ENCODE results near the gene RPL29.

Gene RPL29

DNA sequence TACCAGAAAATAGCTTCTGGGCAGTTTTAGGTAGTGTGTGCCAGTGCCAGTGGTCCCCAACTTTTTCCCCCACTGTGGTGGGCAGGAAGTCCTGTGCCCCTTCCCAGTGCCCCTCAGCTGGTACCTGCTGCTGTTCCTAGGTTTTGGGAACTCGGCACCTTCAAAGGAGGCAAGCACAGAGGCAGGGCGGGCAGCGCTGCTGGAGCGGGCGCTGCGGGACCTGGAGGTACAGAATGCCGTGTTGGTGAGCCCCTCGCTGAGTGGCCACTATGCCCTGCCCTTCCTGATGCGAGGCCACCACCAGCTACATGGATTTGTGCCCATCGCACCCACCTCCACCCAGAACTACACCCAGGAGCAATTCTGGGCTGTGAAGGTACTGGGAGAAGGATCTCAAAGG lies 15.4 kb downstream of the RPL29 start:
- DNase-seq = no peak

DNA sequence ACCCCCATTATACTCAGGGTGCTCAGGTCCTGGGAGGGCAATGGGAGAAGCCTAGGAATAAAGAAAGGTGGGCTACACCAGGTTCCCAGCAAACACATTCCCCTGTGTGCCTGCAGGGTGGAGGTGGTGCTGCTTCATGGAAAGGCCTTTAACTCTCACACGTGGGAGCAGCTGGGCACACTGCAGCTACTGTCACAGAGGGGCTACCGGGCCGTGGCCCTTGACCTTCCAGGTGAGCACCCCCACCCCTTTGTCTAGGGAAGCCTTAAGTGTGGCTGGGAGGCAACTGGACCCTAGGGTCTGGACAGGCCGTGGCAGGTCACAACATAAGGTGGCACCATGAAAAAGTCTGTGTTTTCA lies 17.6 kb downstream of the RPL29 start:
- DNase-seq = no peak

DNA sequence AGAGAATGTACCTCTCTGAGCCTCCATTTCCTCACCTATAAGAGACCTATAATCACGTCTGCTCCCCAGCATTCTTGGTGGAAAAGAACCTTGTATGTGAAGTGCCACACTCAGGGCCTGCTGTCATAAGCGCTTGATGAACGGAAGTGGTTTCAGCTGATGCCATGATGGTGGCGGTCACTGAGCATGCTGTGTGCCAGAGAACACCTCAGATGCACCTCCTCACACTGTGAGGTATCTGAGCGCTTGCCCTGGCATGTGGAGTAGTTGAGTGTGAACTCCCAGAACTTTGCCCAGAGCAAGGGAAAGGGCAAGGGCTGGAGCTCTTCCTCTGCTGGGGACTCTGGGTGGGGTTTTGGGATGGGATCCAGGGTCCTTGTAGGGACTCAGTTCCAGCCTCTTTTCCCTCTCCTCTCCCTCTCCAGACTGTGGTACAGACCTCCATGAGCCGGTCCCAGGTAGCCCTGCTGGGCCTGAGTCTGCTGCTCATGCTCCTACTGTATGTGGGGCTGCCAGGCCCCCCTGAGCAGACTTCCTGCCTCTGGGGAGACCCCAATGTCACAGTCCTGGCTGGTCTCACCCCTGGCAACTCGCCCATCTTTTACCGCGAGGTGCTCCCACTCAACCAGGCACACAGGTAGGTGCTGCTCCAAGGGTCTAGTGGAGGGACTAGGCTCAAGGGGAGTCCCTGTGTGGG lies 18.1 kb downstream of the RPL29 start:
- DNase-seq = no peak

DNA sequence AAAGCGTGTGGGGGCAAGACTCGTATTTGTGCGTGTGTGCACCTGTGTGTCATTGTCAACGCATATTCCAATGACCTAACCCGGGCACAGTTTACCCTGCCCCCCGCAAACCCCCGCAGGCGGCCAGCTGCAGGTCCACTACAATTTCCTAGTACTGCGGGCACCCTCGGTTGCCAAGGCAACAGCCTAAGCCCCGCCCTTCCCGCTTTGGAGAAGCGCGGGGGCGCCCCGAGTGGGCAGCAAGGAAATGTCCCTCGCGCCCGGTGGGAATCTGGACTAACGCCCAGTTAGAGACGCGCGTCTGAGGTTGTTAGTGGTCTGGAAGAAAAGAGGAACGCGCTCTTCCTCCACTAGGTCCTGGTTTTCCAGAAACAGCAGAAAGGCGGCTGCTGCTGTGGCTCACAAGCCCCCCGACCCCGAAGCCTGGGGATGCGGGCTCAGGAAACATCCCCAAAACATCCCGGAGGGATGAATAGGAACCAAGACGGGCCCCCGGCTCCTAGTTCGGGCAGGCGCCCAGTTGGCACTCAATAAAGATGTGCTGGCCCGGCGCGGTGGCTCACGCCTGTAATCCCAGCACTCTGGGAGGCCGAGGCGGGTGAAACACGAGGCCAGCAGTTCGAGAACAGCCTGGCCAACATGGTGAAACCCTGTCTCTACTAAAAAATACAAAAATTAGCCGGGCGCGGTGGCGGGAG lies 19.7 kb downstream of the RPL29 start:
- DNase-seq = no peak

DNA sequence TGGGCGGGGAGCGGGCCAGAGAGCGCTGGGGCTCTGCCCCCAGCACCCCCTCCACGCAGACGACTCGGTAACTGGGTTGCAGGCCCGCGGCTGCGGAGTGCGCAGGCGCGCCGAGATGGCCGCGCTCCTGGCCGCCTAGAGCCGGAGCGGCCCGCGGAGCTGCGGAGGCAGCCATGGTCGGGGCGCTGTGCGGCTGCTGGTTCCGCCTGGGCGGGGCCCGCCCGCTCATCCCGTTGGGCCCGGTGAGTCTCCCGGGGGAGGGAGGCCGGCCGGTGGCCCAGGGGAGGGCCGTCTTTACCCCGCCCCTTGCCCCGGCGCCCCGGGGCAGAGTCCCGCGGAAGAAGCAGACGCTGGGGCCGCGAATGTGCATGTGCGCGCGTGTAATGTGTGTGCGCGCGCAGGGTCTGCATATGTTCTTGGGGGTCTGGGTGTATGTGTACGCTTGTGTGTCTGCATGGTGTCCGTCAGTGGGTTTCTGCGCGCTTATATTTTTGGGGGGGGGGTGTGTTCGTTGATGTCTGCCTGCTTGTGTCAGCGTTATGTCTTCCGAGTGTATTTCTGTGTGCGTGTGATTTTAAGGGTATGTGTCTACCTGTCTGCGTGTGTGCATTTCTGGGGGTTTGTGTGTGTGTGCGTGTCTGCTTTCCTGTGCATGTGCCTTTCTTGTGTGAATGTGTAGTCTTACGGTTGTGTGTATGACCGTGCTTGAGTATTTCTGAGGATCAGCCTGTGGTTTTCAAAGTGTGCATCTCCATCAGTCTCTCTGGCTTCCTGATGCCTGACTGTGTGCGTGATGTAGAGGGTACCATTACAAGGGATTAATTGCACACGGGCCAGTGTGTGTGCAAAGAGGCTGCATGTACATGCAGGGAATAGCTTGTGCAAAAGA lies 20.5 kb downstream of the RPL29 start, which contains the start of gene ABHD14A:
Gene ABHD14A, plus strand, starts transcription at position 102 of the 889 bp plus-strand sequence. Its CDS starts 72 bp downstream, at position 174.
- DNase-seq = no peak

DNA sequence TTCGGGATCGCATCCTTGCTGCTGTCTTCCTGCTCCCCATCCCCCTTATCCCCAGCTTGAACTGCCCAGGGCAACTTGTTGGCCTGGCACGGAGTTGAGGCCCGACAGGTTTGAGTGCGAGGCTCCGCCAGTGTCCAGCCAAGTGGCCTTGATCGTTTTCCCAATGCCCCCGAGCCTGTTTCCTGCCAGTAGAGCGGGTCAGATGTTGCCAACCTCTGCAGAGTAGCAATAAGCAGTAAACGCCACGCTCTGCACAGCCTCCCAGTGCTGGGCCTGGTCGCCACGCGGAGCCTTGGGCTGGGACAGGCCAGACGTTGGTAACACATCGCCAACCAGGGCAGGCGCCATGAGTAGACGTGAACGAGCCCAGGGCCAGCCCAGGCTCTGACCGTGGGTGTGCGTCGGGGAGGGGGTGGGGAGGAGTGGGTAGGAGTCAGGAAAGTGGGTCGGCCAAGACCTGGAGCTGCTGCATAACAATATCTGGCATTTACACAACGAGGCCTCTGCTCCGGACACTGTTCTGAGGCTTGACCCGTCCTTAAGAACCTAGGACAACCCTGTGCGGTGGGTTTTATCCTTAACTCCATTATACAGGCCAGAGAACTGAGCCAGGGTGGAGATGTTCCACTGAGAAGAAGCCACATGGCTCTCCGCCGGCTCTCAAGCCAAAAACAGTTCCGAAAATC lies 21.3 kb downstream of the RPL29 start:
- no peak for DNase-seq

DNA sequence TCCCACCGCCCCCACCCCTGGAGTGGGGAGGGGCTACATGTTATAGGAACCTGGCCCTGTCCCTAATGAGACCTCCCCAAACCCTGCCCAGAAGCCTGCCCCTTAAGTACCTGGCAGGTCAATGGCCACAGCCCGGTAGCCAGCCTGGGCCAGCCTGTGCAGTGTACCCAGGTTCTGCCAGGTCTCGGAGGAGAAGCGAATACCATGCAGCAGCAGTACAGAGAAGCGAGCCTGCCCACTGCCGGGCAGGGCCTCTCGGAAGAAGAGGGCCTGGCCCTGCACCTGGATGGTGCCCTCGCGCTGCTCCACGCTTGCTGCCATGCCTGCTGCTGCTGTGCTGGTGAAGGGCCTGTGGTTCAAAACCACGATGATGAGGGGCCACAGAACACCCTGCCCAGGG lies 24.3 kb downstream of the RPL29 start:
- DNase-seq = no peak

DNA sequence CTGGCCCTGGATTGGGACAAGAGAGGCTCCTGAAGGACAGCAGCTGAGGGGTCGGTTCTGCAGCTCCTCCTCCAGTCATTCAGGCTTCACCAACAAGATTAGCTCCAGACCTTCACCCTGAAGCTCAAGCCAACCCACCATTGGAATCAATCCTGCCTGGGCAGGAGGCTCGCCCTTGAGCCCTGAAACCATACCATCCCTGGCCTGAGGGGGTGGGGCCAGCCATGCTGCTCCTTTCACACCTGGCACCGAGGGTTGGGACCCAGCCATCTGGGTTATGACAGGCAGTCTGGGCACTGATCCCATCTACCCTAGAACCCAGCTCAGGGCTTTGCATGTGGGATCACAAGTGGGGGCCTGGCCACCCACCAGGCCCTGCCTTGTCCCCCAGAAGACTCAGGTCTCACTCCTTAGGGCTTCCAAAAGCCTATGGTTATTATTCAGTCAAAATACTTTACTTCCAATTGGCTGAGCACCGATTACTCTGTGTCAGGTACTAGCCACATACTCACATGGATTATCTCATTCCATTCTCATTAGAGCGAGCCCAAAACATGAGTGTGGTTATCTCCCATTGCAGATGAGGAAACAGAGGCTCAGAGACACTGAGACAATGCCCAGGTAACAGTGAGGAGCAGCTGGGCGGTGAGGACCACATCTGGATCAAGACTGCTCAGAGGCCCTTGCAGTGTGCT lies 24.9 kb downstream of the RPL29 start:
- DNase-seq = no peak

DNA sequence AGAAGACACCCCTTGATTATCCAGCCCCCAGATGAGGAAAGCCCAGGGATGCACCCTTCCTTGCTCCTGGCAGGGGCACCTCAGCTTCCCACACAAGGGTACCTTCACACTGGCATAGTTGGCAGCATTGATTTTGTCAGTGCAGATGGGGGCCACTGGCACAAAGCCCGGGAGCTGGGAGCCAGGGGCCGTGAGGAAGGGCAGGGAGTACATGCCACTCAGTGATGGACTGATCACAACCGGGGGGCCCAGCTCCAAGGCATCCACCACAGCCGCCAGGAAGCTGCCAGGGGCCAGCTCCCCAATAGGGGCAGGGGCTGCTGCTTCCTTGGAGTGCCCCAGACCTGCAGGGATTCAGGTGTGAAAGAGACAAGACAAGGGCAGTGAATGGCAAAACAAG lies 25.9 kb downstream of the RPL29 start:
- DNase-seq = no peak

DNA sequence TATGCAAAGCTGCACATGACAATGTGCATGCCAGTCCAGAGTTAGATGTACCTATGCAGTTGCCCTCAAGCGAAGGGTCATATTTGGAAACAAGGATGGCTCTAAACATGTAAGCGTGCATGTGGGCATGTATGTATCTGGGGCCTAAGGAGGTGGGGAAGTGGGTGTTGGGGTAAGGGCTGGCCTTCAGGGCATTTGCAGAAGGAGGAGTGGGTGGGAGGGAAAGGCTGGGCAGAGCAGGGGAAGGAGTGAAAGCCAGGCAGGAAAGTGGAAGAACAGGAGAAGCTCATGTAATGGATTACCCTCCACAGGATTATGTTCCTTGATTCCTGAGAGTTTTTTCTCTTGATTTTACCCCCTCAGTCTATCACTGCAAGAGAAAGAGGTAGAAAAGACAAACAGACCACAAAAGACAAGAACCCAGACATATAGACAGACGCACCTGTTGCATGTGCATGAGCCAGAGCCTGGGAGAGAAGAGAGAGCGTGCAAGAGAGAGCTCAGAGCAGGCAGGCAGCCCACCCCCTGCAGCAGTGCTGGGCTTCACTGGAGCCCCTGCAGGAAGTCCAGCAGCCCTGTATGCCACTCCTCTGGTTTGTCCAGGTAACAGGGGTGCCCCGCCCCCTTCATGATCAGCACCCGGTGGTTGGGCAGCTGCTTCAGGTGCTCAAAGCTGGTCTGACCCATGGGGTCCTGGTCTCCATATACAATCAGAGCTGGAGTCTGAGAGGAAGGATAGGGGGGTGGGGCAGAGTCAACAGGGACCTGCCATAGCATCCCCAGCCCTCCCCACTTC lies 26.6 kb downstream of the RPL29 start:
- DNase-seq = no peak

DNA sequence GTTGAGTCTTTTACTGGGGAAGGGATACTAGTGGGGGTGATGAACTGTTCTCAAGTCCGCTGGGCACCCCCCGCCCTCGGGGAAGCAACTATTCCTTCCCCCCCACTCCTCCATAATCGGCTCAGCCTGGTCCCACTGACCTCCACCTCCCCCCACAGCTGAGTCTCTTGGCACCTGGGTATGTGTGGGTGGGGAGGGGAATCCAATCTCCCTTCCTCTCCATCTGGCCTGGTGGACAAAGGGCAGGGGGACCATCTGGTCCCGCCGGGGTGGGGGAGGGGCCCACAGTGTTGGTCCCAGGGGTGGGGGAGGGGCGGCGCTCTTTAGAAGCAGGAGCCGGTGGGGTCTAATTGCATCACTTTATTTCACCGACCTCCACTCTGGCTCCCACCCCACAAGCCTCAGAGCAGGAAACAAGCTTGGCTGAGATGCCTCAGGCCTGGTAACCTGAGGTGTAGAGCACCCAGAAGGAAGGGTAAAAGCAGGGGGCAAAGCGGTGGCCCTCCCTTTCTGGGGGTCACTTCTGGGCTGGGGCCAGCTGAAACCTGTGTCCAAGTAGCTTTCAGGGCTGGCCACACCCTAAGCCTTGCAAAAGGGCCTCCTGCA lies 27.4 kb downstream of the RPL29 start:
- DNase-seq = no peak

DNA sequence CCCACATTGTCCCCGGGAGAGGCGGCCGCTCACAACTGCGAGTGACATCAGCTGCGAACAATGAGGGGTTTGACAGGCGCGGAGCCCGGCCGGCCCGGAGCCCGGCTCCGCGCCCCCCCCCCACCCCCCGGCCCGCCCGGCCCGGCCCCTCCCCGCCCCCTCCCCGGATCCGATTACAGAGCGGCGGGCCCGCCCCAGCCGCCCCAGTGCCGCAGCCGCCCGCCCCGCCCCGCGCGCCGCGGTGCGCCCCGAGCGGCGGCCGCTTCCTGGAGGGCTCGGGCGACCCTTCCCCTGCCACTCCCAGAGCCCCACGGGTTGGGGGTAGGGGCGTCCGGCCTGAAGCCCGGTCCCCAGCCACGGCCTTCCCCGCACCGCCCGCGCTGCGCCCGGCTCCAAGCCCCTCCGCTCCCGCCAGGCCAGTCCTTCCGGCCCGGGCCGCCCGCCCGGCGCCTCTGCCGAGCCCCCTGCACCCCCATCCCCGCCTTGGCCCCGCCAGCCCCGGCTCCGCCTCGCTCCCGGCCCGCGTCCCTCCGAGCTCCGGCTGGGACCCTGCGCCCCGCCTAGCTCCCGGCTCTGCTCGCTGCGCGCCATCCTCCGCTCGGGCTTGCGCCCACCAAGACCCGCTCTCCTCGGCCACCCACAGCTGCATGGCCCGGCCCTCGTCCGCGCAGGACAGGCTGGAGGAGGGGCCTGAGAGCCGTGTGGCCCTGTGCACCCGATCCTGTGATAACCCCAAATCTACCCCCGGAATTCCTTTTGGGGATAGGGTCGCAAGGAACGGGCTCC lies 28.1 kb downstream of the RPL29 start, which contains the start of gene PCBP4:
Gene PCBP4, minus strand, starts transcription at position 71 of the 786 bp plus-strand sequence. CDS start 6,214 bp downstream, outside the sequence.
- no peak for DNase-seq

DNA sequence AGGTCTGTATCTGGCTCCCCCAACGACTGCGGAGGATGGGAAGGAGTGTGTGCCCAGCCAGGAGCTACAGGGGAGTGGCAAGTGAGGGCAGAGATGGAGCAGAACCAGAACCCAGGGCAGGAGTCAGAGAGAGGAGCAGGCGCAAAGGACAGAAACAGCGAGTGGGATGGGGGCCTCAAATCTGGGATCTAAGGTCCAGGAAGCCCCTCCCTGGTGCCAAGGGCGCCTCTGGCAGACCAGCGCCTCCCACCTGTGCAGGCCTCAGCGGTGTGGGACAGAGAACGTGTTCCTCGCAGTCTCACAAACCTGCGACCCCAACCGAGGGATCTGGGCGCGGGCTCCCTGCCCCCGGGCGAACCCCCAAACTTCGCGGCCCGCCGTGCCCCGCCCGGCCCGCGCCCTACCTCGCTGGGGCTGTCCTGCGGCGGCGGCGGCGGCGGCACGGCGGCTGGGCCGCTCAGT lies 28.7 kb downstream of the RPL29 start:
- no peak for DNase-seq

DNA sequence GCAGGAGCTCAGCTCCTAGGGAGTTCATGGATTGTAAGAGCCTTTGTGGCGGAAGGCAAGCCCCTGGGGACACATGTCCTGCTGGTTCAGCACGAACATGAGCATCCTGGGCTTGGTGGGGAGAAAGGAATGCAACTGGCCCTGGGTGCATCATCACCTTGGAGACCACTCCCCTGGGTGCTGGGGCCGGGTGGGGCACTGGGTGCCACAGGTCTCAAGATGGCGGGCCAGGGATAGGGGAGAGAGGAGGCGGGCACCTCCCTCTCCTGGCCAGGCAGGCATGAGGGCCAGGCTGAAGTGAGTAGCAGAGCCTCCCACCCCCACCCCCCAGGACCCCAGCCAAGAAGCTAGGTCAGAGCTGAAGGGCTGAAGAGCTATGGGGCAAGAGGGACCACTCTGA lies 29.2 kb downstream of the RPL29 start:
- no peak for DNase-seq

DNA sequence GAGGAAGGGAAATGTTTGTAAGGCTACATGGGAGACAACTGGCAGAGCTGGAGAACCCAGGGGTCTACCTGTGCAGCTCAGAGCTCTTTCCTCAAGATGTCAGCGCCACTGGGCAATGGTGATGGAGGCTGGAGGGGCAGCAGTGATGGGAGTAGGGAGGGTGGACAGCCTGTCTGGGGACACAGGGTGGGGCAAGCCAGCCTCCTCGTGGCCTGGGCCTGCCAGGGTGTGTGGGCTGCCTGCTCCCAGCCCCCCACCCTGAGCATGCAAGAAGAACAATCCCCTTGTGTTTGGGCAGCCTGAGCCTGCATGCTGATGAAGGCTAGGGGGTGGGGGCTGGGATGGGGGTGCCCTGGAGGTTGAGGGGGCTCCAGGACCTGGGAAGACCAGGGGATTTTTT lies 29.7 kb downstream of the RPL29 start:
- DNase-seq = no peak

DNA sequence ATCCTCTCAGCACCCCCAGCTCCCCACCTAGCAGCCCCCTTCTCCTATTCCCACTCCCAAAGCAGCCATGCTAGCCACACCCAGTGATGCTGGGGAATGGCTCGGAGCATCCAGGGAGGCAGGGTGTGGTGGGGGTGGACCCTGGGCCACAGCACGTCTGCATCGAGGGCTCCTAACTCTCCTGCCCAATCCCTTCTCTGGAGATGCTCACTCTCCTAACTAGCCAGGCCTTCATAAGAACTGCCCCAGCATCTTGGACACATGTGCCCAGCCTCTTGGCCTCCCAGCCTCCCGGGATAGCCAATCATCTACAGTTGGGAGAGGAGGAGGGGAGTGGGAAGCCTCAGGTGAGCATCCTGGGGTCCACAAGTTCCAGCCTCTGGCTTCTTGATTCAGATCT lies 31.2 kb downstream of the RPL29 start:
- DNase-seq = no peak

DNA sequence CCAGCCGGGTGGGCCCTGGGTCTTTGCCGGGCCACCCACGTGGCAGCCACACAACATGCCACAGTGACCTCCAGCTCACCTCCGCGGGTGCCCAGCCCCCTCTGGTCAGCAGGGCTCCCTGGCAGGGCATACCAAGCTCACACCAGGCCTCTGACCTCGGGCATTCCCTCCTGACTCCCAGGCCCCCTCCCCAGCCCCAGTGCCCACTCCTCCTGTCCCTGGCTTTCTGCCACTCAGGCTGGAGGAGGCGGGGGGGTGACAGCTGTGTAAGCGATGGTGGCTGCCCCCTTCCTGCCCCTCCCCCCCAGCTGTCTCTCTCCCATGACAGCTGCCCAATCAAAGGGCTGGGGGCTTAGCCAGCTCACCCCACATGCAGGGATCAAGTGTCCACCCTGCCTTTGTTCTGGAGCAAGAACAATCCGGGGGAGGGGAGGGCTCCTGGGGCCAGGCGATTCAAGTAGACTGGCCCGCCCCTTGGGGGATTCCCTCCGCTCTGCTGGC lies 31.7 kb downstream of the RPL29 start:
- no peak for DNase-seq

DNA sequence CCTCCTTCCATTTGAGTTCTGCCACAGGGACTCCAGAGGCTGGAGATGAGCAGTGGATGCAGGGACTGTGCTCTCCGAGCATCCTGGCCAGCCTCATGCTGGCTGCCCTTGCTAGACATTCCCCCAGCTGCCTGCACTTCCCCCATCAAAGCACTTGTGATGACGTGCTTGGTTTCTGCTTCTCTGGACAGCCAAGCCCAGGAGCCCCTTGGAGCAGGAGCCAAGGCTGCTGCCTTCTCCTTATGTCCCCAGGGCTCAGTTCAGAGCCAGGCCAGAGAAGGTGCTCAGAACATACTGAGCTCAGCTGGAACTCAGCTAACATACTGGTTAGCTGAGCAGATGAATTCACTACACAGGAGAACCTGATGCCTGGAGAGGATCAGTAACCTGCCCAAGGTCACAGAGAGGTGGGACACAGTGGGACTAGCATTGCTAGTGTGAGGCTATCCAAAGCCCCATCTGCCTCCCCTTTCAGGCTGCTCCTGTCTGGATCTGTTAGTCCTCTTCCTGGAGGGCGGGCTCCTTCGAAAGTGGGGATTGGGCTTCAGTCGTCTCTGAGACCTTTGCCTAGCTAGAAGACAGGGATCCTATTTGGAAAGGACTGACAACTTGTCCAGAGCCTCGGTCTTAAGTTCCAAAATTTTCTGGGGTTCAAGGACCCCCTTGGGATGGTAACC lies 32.7 kb downstream of the RPL29 start:
- DNase-seq = no peak
